Fibroblast of pulmonary artery (primary cell): ENCODE data around the gene SPOCK1.

Source experiments
- DNase-seq: peaks from one replicate; pipeline ENCODE4 v3.0.0-alpha.2; 2010; ENCODE audit warnings: low read depth
- H3K4me3 ChIP-seq: replicated peaks from 2 replicates; pipeline ENCODE4 v1.5.1; 2011; ENCODE audit warnings: low read depth, mild to moderate bottlenecking, control low read depth, low read length, moderate library complexity
- TF ChIP-seq, protein P1 (sequence below): IDR thresholded peaks from 2 replicates; pipeline ENCODE4 v1.5.1; 2011; ENCODE audit warnings: mild to moderate bottlenecking, control low read depth, low read length, inconsistent platforms; ENCODE audit errors: missing control alignments

Gene SPOCK1

DNA sequence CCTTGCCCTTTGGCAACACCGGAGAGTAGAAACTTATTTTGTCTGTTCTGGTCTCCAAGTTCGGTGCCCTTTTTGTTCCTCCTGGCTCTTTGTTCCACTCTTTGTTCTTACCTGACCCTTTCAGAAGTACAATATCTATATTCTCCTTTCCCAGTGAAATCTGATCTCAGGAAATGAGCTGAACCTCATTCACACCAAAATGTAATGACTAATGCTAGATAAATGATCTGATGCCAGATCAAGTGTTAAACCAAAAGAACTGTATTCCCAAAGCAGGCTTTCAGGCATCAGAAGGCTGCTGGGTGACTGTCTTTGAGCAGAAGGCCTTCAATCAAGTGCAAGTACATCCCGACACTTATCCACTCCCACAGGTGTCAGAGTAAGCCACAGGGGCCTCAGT is 156.4 kb downstream of the SPOCK1 start:
- H3K4me3 ChIP-seq: no peak overlapping the region
- TF ChIP-seq, protein P1, sequence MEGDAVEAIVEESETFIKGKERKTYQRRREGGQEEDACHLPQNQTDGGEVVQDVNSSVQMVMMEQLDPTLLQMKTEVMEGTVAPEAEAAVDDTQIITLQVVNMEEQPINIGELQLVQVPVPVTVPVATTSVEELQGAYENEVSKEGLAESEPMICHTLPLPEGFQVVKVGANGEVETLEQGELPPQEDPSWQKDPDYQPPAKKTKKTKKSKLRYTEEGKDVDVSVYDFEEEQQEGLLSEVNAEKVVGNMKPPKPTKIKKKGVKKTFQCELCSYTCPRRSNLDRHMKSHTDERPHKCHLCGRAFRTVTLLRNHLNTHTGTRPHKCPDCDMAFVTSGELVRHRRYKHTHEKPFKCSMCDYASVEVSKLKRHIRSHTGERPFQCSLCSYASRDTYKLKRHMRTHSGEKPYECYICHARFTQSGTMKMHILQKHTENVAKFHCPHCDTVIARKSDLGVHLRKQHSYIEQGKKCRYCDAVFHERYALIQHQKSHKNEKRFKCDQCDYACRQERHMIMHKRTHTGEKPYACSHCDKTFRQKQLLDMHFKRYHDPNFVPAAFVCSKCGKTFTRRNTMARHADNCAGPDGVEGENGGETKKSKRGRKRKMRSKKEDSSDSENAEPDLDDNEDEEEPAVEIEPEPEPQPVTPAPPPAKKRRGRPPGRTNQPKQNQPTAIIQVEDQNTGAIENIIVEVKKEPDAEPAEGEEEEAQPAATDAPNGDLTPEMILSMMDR: no peak
- no peak for DNase-seq

DNA sequence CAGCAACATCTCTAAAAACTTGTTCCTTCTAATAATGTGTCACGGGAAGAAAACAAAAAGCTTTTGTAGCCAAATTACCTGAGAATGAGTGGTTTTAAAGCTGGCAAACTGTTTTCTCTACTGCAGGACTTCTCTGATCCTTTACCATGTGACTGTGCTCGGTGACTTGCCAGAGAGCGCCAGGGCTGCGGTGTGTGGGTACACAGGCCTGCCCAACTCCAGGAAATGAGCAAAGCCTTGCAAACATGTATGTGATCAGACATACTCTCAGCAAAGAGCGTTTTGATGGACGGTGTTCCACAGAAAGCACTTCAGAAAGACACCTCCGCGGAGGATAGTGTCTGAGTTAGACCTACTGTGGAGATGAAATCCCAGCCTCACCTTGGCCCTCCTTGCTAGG is 157.3 kb downstream of the SPOCK1 start:
- no peak for DNase-seq
- TF ChIP-seq, protein P1: no peak
- no peak overlapping the region for H3K4me3 ChIP-seq

DNA sequence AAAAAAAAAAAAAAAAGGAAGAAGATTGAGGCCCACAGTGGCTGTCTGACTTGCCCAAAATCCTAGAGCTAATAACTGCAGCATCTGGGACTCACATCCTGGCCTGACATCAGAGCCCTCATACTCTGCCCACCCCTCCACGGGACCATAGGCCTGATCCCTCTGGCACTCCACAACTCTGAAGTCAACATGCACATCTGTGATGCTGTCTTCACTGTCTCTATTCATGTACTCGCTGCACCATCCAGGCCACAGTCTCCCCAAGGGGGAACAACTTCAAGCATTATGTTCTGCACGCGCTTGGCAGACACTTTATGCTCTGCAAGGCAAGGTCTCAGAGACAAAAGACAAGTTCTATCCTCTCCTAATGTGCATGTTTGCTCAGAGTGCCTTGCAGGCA is 158.2 kb downstream of the SPOCK1 start:
- TF ChIP-seq, protein P1: no peak
- H3K4me3 ChIP-seq: no peak overlapping the region
- no peak for DNase-seq

- no peak for DNase-seq
- no peak overlapping the region for H3K4me3 ChIP-seq
- TF ChIP-seq, protein P1: no peak
Measured at GRCh38 chr5:137336565-137337120, 162.5 kb downstream of the SPOCK1 start.

GRCh38 chr5:137336161-137336560 is 163.0 kb downstream of the SPOCK1 start:
- TF ChIP-seq, protein P1: no peak

GRCh38 chr5:137335493-137335892 is 163.6 kb downstream of the SPOCK1 start:
- DNase-seq: no peak
- TF ChIP-seq, protein P1: no peak
- H3K4me3 ChIP-seq: no peak overlapping the region

More at GRCh38 chr5:137336161-137336560, 163.0 kb downstream of the SPOCK1 start:
- no peak for DNase-seq
- no peak overlapping the region for H3K4me3 ChIP-seq

DNA sequence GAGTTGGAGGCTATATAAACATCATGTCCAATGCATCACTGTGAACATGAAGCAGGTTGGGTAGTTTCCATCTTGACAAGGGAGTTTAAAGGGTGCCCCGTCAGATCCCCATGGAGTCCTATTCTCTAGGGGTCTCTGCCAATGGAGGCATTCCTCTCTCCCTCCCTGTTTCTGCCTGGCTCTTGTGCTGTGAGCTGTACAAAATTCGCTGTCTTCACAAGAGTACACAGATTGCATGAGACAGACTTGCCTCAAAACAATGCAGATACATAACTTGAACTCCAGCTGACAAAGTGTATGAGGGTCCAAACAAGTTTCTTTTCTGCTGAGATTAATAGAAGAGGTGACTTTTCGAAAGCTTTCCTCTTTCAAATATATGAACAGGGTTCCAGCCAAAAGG is 165.2 kb downstream of the SPOCK1 start:
- TF ChIP-seq, protein P1: no peak
- H3K4me3 ChIP-seq: no peak overlapping the region
- DNase-seq: no peak
